HL-60 (cell line): Measurements from ENCODE around the gene PTPRD.

Experiments used
- DNase-seq, 2 experiments: peaks; one replicate each; pipeline ENCODE4 v3.0.0-alpha.2; 2010 to 2020; ENCODE audit warnings: low read depth in 1 of 2, low spot score in 1 of 2
- H3K27ac ChIP-seq: fragments of 250-450 bp; sonication (Bioruptor Pico); replicated peaks from 2 replicates; pipeline ENCODE4 v1.5.1; 2020; ENCODE audit warnings: mild to moderate bottlenecking, moderate library complexity
- H3K27me3 ChIP-seq: fragments of 250-450 bp; sonication (Bioruptor Pico); 2 replicates; pipeline ENCODE4 v1.5.1; 2021; ENCODE audit warnings: mild to moderate bottlenecking, moderate library complexity; ENCODE audit not compliant: insufficient read depth, poor library complexity, severe bottlenecking
- H3K4me3 ChIP-seq: replicated peaks from 2 replicates; pipeline ENCODE4 v1.5.1; 2011; ENCODE audit warnings: mild to moderate bottlenecking, control low read depth, low read length; ENCODE audit not compliant: insufficient read depth
- GABPA ChIP-seq: IDR thresholded peaks from 2 replicates; pipeline ENCODE4 v1.6.1; 2012; ENCODE audit warnings: low read depth
- POLR2AphosphoS5 ChIP-seq: IDR thresholded peaks from 2 replicates; pipeline ENCODE4 v1.6.1; 2012; ENCODE audit warnings: low read depth
- REST ChIP-seq: IDR thresholded peaks from 2 replicates; pipeline ENCODE4 v1.6.1; 2012; ENCODE audit warnings: low read depth; ENCODE audit not compliant: insufficient replicate concordance
- SPI1 ChIP-seq: IDR thresholded peaks from 2 replicates; pipeline ENCODE4 v1.6.1; 2012; ENCODE audit warnings: low read depth, mild to moderate bottlenecking, borderline replicate concordance
- TF ChIP-seq, protein P1 (sequence below): IDR thresholded peaks from one replicate; pipeline ENCODE4 v1.5.1; 2011; ENCODE audit warnings: low read length, control low read depth, inconsistent platforms; ENCODE audit not compliant: insufficient read depth

The PTPRD gene

GRCh38 chr9:8382266-8382665, 2230.5 kb downstream of the PTPRD start:
- DNase-seq, result no peak
- H3K4me3 ChIP-seq, result no peak overlapping the region
- no peaks in the 10 kb centered on the region for H3K27me3 ChIP-seq
- no peak overlapping the region for H3K27ac ChIP-seq
- no peak for TF ChIP-seq REST
- TF ChIP-seq, protein P1, sequence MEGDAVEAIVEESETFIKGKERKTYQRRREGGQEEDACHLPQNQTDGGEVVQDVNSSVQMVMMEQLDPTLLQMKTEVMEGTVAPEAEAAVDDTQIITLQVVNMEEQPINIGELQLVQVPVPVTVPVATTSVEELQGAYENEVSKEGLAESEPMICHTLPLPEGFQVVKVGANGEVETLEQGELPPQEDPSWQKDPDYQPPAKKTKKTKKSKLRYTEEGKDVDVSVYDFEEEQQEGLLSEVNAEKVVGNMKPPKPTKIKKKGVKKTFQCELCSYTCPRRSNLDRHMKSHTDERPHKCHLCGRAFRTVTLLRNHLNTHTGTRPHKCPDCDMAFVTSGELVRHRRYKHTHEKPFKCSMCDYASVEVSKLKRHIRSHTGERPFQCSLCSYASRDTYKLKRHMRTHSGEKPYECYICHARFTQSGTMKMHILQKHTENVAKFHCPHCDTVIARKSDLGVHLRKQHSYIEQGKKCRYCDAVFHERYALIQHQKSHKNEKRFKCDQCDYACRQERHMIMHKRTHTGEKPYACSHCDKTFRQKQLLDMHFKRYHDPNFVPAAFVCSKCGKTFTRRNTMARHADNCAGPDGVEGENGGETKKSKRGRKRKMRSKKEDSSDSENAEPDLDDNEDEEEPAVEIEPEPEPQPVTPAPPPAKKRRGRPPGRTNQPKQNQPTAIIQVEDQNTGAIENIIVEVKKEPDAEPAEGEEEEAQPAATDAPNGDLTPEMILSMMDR, result no peak
- no peak for TF ChIP-seq GABPA
- TF ChIP-seq SPI1, result no peak

GRCh38 chr9:8381601-8382000, 2231.2 kb downstream of the PTPRD start:
- TF ChIP-seq, protein P1, result no peak
- TF ChIP-seq REST, result no peak
- no peak for TF ChIP-seq GABPA
- no peak for TF ChIP-seq POLR2AphosphoS5
- TF ChIP-seq SPI1, result no peak
- no peak overlapping the region for H3K27ac ChIP-seq
- no peak overlapping the region for H3K4me3 ChIP-seq
- no peak for DNase-seq
- no peaks in the 10 kb centered on the region for H3K27me3 ChIP-seq

DNA sequence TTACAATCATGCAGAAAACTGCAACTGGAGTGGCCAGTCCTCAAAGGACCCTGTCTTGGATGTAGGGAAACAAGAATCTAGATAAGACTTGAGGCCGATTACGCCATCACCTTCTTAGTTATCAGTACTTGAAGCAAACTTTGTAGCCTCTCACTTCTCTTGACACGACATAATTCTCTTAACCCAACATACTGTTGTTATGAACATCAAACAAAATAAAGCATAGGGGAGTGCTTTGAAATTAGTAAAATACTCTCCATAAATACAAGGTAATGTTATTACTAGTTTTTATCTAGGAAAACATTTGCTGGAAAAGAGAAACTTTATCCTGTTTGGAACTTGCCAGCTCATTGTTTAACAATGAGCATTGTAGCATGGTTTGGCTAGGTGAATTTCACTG, 2238.3 kb downstream of the PTPRD start:
- no peak overlapping the region for H3K4me3 ChIP-seq
- H3K27me3 ChIP-seq, result no peaks in the 10 kb centered on the region
- H3K27ac ChIP-seq, result no peak overlapping the region
- no peak for TF ChIP-seq POLR2AphosphoS5
- no peak for TF ChIP-seq SPI1
- no peak for TF ChIP-seq GABPA
- TF ChIP-seq, protein P1, result no peak
- no peak for TF ChIP-seq REST
- DNase-seq, result no peak
